GM12873 (cell line): ENCODE measurements around the gene CST6.

Source experiments
- CTCF ChIP-seq: IDR thresholded peaks from 2 replicates; pipeline ENCODE4 v1.5.1; 2012; ENCODE audit warnings: low read depth, mild to moderate bottlenecking, moderate library complexity, low read length, control low read depth; ENCODE audit not compliant: insufficient read depth; ENCODE audit errors: missing control alignments

CST6 gene

GRCh38 chr11:65972116-65972515, 39.7 kb upstream of the CST6 start:
- TF ChIP-seq CTCF = no peak

- no peak for TF ChIP-seq CTCF
Measured at GRCh38 chr11:65973439-65974110, 38.2 kb upstream of the CST6 start.

- TF ChIP-seq CTCF = no peak
Measured at GRCh38 chr11:65975771-65976170, 36.0 kb upstream of the CST6 start.

- no peak for TF ChIP-seq CTCF
Measured at GRCh38 chr11:65976216-65977176, 35.3 kb upstream of the CST6 start.

GRCh38 chr11:65977621-65978390, 34.0 kb upstream of the CST6 start:
- no peak for TF ChIP-seq CTCF

GRCh38 chr11:65978391-65979238, 33.2 kb upstream of the CST6 start:
- TF ChIP-seq CTCF = no peak
